Fibroblast of lung (primary cell): ENCODE results near the gene PSD2. TPM values are rescaled to one million over a fixed set of nuclear protein-coding genes. Genes with fewer than 3 reads are reported as not detected.

Source experiments
- DNase-seq, 2 donors: peaks; one replicate each; pipeline versions ENCODE4 v3.0.0 to v3.0.0-alpha.2; 2010; ENCODE audit warnings: low read depth in 2 of 2
- H2AFZ ChIP-seq: 2 replicates; pipeline ENCODE4 v1.5.1; 2012; ENCODE audit warnings: low read length, control low read depth, inconsistent platforms
- H3K27ac ChIP-seq: 2 replicates; pipeline ENCODE4 v1.5.1; 2011; ENCODE audit warnings: low read length, control low read depth; ENCODE audit not compliant: insufficient read depth
- H3K27me3 ChIP-seq: 2 replicates; pipeline ENCODE4 v1.5.1; 2011; ENCODE audit warnings: mild to moderate bottlenecking, low read length; ENCODE audit not compliant: control insufficient read depth, insufficient read depth
- H3K36me3 ChIP-seq: 2 replicates; pipeline ENCODE4 v1.5.1; 2011; ENCODE audit warnings: low read length; ENCODE audit not compliant: control insufficient read depth, insufficient read depth
- H3K4me1 ChIP-seq: 2 replicates; pipeline ENCODE4 v1.5.1; 2011; ENCODE audit warnings: low read length; ENCODE audit not compliant: control insufficient read depth, insufficient read depth; ENCODE audit errors: extremely low read depth
- H3K4me2 ChIP-seq: 2 replicates; pipeline ENCODE4 v1.5.1; 2011; ENCODE audit warnings: low read length, control low read depth; ENCODE audit not compliant: insufficient read depth; ENCODE audit errors: extremely low read depth
- H3K4me3 ChIP-seq, 4 experiments: fragments of 200-600 bp in 1 of 4; sonication (generic) in 1 of 4; replicated peaks in 1 of 4; 2 replicates each; pipeline ENCODE4 v1.5.1; 2011 to 2016; ENCODE audit warnings: low read length in 4 of 4, low read depth in 3 of 4, mild to moderate bottlenecking in 3 of 4, control low read depth in 2 of 4, inconsistent platforms in 1 of 4, mixed read lengths in 1 of 4; ENCODE audit not compliant: insufficient read depth in 1 of 4; ENCODE audit errors: control extremely low read depth in 1 of 4
- H3K79me2 ChIP-seq: 2 replicates; pipeline ENCODE4 v1.5.1; 2012; ENCODE audit warnings: mild to moderate bottlenecking, low read length, inconsistent platforms; ENCODE audit not compliant: control insufficient read depth, insufficient read depth
- H3K9ac ChIP-seq: 2 replicates; pipeline ENCODE4 v1.5.1; 2011; ENCODE audit warnings: mild to moderate bottlenecking, low read length, control low read depth; ENCODE audit not compliant: insufficient read depth
- H3K9me3 ChIP-seq: 2 replicates; pipeline ENCODE4 v1.5.1; 2012; ENCODE audit warnings: low read depth, low read length; ENCODE audit not compliant: control insufficient read depth, insufficient read depth
- H4K20me1 ChIP-seq: 2 replicates; pipeline ENCODE4 v1.5.1; 2011; ENCODE audit warnings: low read length; ENCODE audit not compliant: control insufficient read depth, insufficient read depth; ENCODE audit errors: extremely low read depth
- CTCF ChIP-seq, 2 donors: IDR thresholded peaks in 1 of 2; conservative IDR thresholded peaks in 1 of 2; 1 replicate in 1 of 2; 2 replicates in 1 of 2; pipeline ENCODE4 v1.5.1; 2011 to 2012; ENCODE audit warnings: low read length in 2 of 2, control low read depth in 1 of 2, inconsistent platforms in 1 of 2, low read depth in 1 of 2, mild to moderate bottlenecking in 1 of 2
- EZH2 ChIP-seq: IDR thresholded peaks from 2 replicates; pipeline ENCODE4 v1.5.1; 2012; ENCODE audit warnings: low read length, control low read depth, mild to moderate bottlenecking; ENCODE audit errors: missing control alignments
- polyA plus RNA-seq, 2 donors: library from polyadenylated mRNA; depleted of rRNA in 1 of 2; stranded (reverse) in 1 of 2; unstranded in 1 of 2; fragments of >200 nt; gene quantifications; 2 replicates each; pipeline ENCODE4 v1.2.1, GENCODE V29; 2011 to 2012; ENCODE audit warnings: missing spikeins in 1 of 2
- total RNA-seq: library from RNA; depleted of rRNA; stranded (reverse); fragments of >200 nt; gene quantifications from 2 replicates; pipeline ENCODE4 v1.2.1, GENCODE V29; 2014

Gene PSD2
- total and polyA plus RNA-seq, 2 donors (not counting 1 experiment from before 2014, with no cell fraction given): 0.05 to 0.17 TPM

GRCh38 chr5:139756971-139757370, 38.6 kb upstream of the PSD2 start:
- H3K27me3 ChIP-seq: peaks cover 40% of the 10 kb centered on the region
- no peaks in the 10 kb centered on the region for H3K79me2 ChIP-seq
- no peak overlapping the region for H3K27ac ChIP-seq
- H3K4me1 ChIP-seq: no peaks in the 10 kb centered on the region
- no peak overlapping the region for H3K4me2 ChIP-seq
- TF ChIP-seq CTCF (conservative IDR thresholded peaks at IDR 0.05 in 1 of 2, IDR thresholded peaks at IDR 0.05 in 1 of 2; ENCODE audit: low read depth in 1 of 2, low read length in 2 of 2): no peak
- TF ChIP-seq EZH2: no peak
- no peak for DNase-seq
- no peaks in the 10 kb centered on the region for H3K9me3 ChIP-seq
- H3K4me3 ChIP-seq: no peak overlapping the region
- H3K36me3 ChIP-seq: no peaks in the 10 kb centered on the region
- no peak overlapping the region for H2AFZ ChIP-seq
- no peak overlapping the region for H3K9ac ChIP-seq
- no peaks in the 10 kb centered on the region for H4K20me1 ChIP-seq

- no peak for DNase-seq
These were observed 37.7 kb upstream of the PSD2 start for GRCh38 chr5:139757727-139758509.

More at GRCh38 chr5:139757727-139758509, 37.7 kb upstream of the PSD2 start:
- Histone ChIP-seq H3K79me2 (no peaks in the 10 kb centered on the region), H3K4me2 (no peak overlapping the region), H3K4me3 (no peak overlapping the region), H3K9me3 (no peaks in the 10 kb centered on the region), H4K20me1 (no peaks in the 10 kb centered on the region), H3K4me1 (no peaks in the 10 kb centered on the region), H3K36me3 (no peaks in the 10 kb centered on the region), H3K27me3 (peaks cover 39% of the 10 kb centered on the region), H3K9ac (no peak overlapping the region), H2AFZ (no peak overlapping the region), H3K27ac (no peak overlapping the region)
- no peak for TF ChIP-seq CTCF (conservative IDR thresholded peaks at IDR 0.05 in 1 of 2, IDR thresholded peaks at IDR 0.05 in 1 of 2; ENCODE audit: low read depth in 1 of 2, low read length in 2 of 2)
- no peak for TF ChIP-seq EZH2
